Activated CD4-positive, alpha-beta T cell treated with anti-CD3 and anti-CD28 coated beads, Interleukin-2, amount 50 U/mL, for 48 hours (primary cell): ENCODE measurements around the gene RAB3GAP2.
"Not testable (repeated sequence)": the region's sequence is repeated elsewhere in the genome, so short reads cannot be mapped to it uniquely, and the experiment has no call there.

Source experiments
- DNase-seq, 2 experiments: peaks; one replicate each; pipeline ENCODE4 v3.0.0-alpha.2; 2020

The RAB3GAP2 gene, protein sequence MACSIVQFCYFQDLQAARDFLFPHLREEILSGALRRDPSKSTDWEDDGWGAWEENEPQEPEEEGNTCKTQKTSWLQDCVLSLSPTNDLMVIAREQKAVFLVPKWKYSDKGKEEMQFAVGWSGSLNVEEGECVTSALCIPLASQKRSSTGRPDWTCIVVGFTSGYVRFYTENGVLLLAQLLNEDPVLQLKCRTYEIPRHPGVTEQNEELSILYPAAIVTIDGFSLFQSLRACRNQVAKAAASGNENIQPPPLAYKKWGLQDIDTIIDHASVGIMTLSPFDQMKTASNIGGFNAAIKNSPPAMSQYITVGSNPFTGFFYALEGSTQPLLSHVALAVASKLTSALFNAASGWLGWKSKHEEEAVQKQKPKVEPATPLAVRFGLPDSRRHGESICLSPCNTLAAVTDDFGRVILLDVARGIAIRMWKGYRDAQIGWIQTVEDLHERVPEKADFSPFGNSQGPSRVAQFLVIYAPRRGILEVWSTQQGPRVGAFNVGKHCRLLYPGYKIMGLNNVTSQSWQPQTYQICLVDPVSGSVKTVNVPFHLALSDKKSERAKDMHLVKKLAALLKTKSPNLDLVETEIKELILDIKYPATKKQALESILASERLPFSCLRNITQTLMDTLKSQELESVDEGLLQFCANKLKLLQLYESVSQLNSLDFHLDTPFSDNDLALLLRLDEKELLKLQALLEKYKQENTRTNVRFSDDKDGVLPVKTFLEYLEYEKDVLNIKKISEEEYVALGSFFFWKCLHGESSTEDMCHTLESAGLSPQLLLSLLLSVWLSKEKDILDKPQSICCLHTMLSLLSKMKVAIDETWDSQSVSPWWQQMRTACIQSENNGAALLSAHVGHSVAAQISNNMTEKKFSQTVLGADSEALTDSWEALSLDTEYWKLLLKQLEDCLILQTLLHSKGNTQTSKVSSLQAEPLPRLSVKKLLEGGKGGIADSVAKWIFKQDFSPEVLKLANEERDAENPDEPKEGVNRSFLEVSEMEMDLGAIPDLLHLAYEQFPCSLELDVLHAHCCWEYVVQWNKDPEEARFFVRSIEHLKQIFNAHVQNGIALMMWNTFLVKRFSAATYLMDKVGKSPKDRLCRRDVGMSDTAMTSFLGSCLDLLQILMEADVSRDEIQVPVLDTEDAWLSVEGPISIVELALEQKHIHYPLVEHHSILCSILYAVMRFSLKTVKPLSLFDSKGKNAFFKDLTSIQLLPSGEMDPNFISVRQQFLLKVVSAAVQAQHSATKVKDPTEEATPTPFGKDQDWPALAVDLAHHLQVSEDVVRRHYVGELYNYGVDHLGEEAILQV (N-terminal part only)

GRCh38 chr1:220272047-220272840 lies at the start of gene RAB3GAP2:
Gene RAB3GAP2, minus strand, starts transcription at chr1:220272453. Its CDS starts 116 bp downstream, at chr1:220272337.
- peak; percentile 95 to 96 for DNase-seq

DNA sequence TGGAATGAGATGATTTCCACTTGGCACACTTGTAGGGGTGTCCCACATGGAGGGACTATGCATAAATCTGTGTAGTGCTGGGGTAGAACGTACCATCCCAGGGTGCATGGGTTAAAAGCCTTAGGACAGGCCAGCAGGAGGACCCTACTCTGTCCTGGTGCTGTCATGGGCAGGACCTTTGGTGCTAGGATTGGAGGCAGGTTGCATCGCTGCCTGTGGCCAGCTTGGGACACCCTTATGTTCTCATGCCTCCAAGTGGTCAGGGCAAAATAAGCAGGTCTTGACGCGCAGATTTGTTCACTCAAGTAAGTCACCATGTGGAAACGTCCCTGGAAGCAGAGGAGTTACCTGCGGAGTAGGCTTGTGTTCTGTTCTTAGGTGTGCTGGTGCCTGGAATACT lies 49.5 kb upstream of the RAB3GAP2 start:
- no peak for DNase-seq

DNA sequence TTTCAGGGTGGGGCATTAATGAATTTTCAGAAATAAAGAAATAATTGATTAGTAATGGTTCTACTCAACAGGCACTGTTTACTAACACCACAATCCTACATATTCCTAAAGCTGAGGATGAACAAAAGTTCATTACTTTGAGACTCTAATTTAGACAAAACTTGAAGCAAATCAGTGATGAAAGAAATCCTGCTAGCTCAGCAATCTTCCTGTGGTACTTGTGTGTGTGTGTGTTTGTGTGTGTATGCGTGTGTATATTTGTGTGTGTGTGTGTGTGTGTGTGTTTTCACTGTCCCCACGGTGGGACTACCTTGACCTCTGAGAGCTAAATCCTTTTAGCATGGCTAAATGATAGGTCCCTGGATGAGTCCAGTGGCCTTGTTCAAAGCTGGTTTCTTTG lies 48.5 kb upstream of the RAB3GAP2 start:
- DNase-seq: no peak

- no peak for DNase-seq
These were observed 46.4 kb upstream of the RAB3GAP2 start for GRCh38 chr1:220318673-220319072.

DNA sequence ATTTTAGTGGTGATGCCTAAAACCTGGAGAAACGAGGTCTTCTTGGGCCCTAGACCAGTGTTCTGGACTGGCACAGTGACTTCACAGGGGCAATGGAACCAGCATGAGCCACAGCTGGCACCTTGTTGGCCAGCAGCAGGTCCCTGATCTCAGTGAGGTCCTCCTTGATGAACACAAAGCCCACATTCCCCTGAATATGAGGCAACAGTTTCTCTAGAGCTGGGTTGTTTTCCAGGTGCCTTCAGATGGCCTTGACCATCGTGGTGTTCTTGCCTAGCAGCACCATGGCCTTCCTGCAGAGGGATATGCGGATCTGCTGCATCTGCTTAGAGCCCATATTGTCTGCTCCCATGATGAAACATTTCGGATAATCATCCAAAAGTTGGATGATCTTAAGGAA lies 44.9 kb upstream of the RAB3GAP2 start:
- no peak for DNase-seq

GRCh38 chr1:220316305-220316704 lies 44.1 kb upstream of the RAB3GAP2 start:
- no peak for DNase-seq

- DNase-seq: no peak
These were observed 43.0 kb upstream of the RAB3GAP2 start for GRCh38 chr1:220315070-220315839.

DNA sequence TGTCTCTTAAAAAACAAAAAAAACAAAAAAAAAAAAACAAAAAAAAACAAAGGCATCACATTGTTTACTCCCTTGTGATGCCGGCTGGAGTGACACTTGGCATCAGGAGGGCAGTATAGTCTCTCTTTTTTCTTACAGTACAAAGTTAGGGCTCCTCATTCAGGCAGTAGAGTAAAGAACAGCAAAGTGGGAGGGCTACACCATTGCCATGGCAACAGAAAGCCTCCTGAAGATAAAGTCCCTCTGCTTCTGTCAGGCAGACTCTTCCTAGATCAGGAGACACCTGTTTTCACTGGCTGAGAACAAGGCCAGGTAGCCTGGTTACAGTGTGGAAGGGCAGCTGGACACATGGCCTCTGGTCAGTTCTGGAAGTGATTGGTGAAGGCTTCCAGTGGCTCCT lies 41.3 kb upstream of the RAB3GAP2 start:
- no peak for DNase-seq

DNA sequence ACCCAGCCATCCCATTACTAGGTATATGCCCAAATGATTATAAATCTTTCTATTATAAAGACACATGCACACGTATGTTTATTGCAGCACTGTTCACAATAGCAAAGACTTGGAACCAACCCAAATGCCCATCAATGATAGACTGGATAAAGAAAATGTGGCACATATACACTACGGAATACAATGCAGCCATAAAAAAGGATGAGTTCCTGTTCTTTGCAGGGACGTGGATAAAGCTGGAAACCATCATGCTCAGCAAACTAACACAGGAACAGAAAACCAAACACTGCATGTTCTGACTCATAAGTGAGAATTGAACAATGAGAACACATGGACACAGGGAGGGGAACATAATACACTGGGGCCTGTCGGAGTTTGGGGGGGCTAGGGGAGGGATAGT lies 37.9 kb upstream of the RAB3GAP2 start:
- not testable (repeated sequence) for DNase-seq

GRCh38 chr1:220307607-220308006 lies 35.4 kb upstream of the RAB3GAP2 start:
- DNase-seq: no peak

GRCh38 chr1:220306339-220306738 lies 34.1 kb upstream of the RAB3GAP2 start:
- DNase-seq: no peak

- DNase-seq: no peak
These were observed 31.6 kb upstream of the RAB3GAP2 start for GRCh38 chr1:220303871-220304270.

GRCh38 chr1:220301630-220302029 lies 29.4 kb upstream of the RAB3GAP2 start:
- DNase-seq: no peak

- DNase-seq: no peak
These were observed 28.3 kb upstream of the RAB3GAP2 start for GRCh38 chr1:220300442-220301121.

- no peak for DNase-seq
These were observed 27.1 kb upstream of the RAB3GAP2 start for GRCh38 chr1:220299337-220299736.

DNA sequence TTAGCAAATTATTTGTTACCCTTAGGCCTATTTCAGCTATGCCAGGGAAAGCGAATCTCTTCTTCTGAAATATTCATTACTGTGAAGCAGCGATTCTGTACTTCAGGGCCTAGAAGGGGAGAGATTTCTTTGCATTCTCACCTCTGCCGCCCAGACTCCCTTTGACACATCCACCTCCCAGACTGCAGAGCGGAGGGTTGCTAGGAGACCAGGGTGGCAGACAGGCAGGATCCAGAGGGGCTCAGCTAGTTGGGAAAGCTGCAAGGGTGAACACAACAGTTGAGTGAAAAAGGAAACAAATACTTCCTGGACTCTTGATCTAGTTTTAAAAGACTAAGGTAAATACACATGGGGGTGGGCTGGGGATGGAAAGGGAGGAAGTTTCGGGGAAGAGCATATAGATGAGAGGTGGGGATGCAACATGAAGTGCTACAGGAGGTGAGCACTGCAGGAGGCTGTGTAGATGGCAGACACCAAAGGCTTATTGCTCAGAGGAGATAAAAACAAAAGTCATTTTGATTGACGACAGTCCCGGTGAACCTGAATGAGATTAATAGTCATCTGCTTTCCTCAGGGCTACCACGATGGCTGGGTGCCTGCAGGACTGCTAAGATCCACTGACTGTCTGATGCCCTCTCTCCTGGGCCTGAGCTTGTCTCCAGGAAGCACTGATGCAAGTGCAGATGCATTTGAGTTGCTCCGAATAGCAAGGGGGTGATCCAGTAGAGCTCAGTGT lies 26.4 kb upstream of the RAB3GAP2 start:
- no peak for DNase-seq

DNA sequence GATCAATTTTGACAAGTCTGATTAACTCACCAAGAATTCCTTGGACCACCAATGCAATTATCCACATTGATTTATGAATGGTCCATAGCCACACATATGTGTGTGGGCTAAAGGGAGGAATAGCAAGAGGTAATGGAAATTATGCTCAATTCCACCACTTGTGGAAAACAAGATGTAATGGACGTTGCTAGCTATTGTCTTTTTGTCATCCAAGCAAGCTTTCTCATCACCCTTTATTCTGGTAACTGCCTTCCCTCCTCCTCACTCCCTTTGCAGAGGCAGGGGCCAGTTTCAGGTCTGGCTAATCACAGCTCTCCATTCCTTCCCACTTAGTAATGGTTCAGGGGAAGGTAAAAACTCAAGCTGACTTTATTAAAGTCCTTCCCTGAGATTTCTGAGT lies 24.7 kb upstream of the RAB3GAP2 start:
- no peak for DNase-seq

- DNase-seq: no peak
These were observed 22.6 kb upstream of the RAB3GAP2 start for GRCh38 chr1:220294846-220295301.

GRCh38 chr1:220291580-220291979 lies 19.3 kb upstream of the RAB3GAP2 start:
- DNase-seq: no peak
